BE2C (cell line): ENCODE data around the gene CITED1. TPM values are rescaled to one million over a fixed set of nuclear protein-coding genes. Genes with fewer than 3 reads are reported as not detected.
A peak's percentile ranks its signal among the peaks of the same experiment; 100 is the strongest.

ENCODE experiments used
- DNase-seq: peaks from one replicate; pipeline ENCODE4 v3.0.0-alpha.2; 2020
- H3K27me3 ChIP-seq: fragments of 250-450 bp; sonication (Bioruptor Pico); 2 replicates; pipeline ENCODE4 v1.5.1; 2020; ENCODE audit warnings: mild to moderate bottlenecking
- H3K36me3 ChIP-seq: fragments of 250-450 bp; sonication (Bioruptor Pico); 2 replicates; pipeline ENCODE4 v1.5.1; 2020; ENCODE audit warnings: mild to moderate bottlenecking
- H3K4me1 ChIP-seq: fragments of 250-450 bp; sonication (Bioruptor Pico); 2 replicates; pipeline ENCODE4 v1.5.1; 2020
- H3K4me3 ChIP-seq: 2 replicates; pipeline ENCODE4 v1.5.1; 2011; ENCODE audit warnings: low read depth, low read length
- H3K9me3 ChIP-seq: fragments of 250-450 bp; sonication (Bioruptor Pico); 2 replicates; pipeline ENCODE4 v1.5.1; 2020
- polyA plus RNA-seq: library from polyadenylated mRNA; unstranded; fragments of >200 nt; gene quantifications from one replicate; pipeline ENCODE4 v1.2.1, GENCODE V29; 2012; ENCODE audit warnings: low read depth, missing spikeins; ENCODE audit not compliant: insufficient read length, insufficient read depth
- TF ChIP-seq, protein P1 (sequence below): IDR thresholded peaks from 2 replicates; pipeline ENCODE4 v1.5.1; 2012; ENCODE audit warnings: mild to moderate bottlenecking, low read depth, low read length

Gene CITED1, protein sequence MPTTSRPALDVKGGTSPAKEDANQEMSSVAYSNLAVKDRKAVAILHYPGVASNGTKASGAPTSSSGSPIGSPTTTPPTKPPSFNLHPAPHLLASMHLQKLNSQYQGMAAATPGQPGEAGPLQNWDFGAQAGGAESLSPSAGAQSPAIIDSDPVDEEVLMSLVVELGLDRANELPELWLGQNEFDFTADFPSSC
- 12.4 TPM for polyA plus RNA-seq

DNA sequence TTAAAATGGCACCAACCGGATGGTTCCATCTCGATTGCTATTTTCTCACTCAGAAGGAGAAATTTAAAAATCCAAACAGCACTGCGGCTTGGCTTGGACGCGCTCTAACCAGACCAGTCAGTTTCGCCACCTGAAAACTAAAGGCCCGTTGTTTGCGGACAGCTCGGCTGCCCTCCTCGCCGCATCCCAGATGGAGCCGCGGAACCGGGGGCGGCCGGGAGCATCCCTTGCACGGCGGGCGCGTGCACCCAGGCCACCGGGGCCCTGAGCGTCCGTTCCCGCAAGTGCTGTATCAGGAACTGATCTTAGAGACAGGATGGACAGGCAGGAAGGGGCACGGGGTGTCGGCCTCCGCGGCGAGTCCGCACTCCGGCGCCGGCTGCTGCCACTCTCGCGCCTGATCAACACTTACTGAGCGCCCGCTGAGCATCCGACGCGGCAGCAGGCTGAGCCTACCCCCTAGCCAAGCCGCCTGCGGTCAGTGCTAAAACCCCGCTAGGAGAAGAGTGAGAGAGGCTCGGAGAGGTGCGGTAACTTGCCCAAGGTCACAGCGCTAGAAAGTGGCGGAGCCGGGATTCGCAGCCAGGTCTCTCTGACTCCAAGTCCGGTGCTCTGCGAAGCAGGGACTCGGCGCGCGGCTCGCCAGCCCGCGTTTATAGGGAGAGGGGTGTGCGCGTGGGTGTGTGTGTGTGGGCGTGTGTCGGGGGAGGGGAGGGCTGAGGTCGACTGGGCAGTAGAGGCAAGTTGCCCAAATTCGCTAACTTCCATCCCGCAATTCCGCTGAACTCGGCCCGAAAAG is at the start of gene CITED1:
Gene CITED1, minus strand, starts transcription at position 629 of the 799 bp plus-strand sequence. CDS start 3,045 bp downstream, outside the sequence.
- DNase-seq: peak; percentile 15
- Histone ChIP-seq H3K9me3 (no peaks in the 10 kb centered on the region), H3K27me3 (peaks cover 21% of the 10 kb centered on the region), H3K4me3 (peak within 1 kb of the TSS; percentile 63), H3K4me1 (peaks cover 5% of the 10 kb centered on the region), H3K36me3 (no peaks in the 10 kb centered on the region)
- TF ChIP-seq, protein P1, sequence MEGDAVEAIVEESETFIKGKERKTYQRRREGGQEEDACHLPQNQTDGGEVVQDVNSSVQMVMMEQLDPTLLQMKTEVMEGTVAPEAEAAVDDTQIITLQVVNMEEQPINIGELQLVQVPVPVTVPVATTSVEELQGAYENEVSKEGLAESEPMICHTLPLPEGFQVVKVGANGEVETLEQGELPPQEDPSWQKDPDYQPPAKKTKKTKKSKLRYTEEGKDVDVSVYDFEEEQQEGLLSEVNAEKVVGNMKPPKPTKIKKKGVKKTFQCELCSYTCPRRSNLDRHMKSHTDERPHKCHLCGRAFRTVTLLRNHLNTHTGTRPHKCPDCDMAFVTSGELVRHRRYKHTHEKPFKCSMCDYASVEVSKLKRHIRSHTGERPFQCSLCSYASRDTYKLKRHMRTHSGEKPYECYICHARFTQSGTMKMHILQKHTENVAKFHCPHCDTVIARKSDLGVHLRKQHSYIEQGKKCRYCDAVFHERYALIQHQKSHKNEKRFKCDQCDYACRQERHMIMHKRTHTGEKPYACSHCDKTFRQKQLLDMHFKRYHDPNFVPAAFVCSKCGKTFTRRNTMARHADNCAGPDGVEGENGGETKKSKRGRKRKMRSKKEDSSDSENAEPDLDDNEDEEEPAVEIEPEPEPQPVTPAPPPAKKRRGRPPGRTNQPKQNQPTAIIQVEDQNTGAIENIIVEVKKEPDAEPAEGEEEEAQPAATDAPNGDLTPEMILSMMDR: no peak

DNA sequence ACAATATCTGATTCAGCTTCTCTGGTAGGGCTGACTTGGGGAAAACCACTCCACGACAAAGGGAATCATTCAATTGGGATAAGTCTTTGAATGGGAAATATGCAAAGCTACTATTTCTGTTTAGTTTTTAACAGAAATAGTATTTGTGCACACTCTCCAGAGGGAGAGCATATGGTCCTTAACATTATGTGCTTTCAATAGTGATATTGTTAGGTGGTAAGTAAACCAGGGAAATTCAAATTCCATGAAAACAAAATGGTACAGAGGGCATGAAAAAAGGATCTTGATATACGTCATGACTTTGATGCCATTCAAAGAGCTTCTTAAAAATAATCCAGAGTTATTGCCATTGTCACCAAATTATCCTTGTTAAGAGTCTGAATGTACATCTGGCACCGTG is 47.1 kb upstream of the CITED1 start:
- H3K27me3 ChIP-seq: no peaks in the 10 kb centered on the region
- DNase-seq: no peak
- H3K9me3 ChIP-seq: no peaks in the 10 kb centered on the region
- TF ChIP-seq, protein P1: no peak
- H3K36me3 ChIP-seq: no peaks in the 10 kb centered on the region
- peaks cover 2% of the 10 kb centered on the region; the same call in 1 of the 2 replicates for H3K4me1 ChIP-seq
- H3K4me3 ChIP-seq: no peak overlapping the region

DNA sequence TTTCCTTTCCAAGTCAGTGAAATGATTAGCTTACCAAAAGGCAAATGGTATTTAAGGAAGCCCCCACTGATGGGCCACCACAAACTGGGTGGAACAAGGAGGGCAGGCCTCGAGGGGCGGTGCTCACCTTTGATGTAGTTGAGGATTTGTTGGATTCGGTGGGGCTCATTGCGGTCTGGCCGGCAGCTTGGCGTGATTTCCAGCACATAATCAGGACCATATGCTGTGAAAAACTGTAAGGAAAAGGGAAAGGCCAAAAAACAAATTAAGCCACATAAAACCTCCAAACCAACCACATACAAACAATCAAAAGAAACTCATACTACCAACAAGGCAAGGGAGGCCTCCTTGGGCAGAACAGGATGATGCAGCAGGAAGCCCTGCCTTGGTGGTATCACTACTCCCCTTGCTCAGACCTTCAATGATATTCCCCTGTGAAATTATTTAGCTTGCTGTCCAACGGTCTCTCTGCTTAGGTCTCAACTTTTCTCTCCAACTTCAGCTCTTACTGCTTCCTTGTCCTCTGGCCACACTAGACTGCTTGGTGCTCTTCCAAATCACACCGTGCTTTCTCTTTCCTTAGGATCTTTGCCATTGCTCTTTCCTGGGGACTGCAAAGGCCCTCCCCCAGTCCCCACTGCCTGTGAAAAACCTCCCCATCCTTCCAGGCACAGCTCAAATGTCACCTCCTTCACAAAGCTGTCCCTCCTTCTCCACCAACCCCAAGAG is 46.1 kb upstream of the CITED1 start:
- Histone ChIP-seq H3K9me3 (no peaks in the 10 kb centered on the region), H3K27me3 (no peaks in the 10 kb centered on the region), H3K36me3 (no peaks in the 10 kb centered on the region), H3K4me3 (no peak overlapping the region), H3K4me1 (peaks cover 4% of the 10 kb centered on the region; the same call in 1 of the 2 replicates)
- DNase-seq: no peak
- TF ChIP-seq, protein P1: no peak

DNA sequence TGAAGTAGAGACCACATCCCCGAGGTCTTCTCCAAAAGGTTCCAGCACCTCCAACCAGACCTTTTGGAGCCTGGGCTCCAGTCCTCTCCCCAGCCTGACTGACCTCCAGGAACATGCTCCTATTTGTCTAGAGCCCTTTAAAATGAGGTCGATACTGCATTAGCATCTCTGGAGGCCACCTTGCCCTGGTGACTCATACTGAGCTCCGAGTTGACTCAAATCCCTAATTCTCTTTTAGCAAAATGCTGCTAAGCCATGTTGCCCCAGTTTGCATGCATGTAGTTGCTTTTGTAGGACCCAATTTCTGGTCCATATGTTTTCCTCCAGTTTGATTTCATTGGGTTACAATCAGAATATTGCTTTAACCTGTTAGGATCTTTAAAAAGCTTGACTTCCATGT is 43.5 kb upstream of the CITED1 start:
- Histone ChIP-seq H3K27me3 (no peaks in the 10 kb centered on the region), H3K4me3 (no peak overlapping the region), H3K4me1 (peaks cover 4% of the 10 kb centered on the region; the same call in 1 of the 2 replicates), H3K36me3 (no peaks in the 10 kb centered on the region), H3K9me3 (no peaks in the 10 kb centered on the region)
- TF ChIP-seq, protein P1: no peak
- no peak for DNase-seq

DNA sequence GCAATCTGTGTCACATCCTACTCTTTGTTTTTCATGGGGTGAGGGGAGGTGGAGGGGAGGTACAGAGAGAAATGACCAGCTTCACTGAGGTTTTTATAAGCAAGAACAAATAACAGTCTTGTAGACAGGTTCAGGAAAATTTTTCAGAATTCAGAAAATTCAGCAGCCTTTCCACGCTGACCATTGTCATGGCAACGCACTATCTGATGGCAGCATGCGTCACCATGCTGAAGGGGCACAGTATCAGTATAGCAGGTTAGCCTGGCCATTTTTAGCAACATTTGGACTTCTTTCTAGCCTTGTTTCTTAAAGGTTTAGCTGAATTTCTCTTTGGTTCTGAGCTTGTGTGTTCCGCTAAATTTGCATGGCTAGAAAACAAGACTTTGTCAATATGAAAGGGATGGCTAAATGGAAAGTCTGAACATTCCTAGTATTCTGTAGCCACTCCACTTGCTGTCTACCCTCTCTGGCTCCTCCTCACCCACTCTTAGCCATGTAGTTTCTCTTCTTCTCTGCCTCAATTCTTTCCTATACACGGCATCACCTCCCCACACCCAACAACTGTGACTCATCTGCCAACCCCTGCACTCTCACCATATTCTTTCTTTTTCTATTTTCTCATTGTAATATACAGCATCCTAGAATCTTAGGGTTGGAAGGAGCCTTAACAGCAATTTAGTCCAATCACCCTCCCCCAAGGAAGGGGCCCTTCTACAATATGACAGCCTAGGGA is 42.7 kb upstream of the CITED1 start:
- Histone ChIP-seq H3K4me3 (no peak overlapping the region), H3K4me1 (peaks cover 4% of the 10 kb centered on the region; the same call in 1 of the 2 replicates), H3K36me3 (no peaks in the 10 kb centered on the region), H3K27me3 (no peaks in the 10 kb centered on the region), H3K9me3 (no peaks in the 10 kb centered on the region)
- DNase-seq: no peak
- TF ChIP-seq, protein P1: no peak
